Testis (tissue), 3 donors: Measurements from ENCODE around the gene TBC1D1. TPM values are rescaled to one million over a fixed set of nuclear protein-coding genes. Genes with fewer than 3 reads are reported as not detected.

Experiments used
- DNase-seq: peaks from one replicate; pipeline ENCODE4 v3.0.0-alpha.2; 2019
- H3K27ac ChIP-seq, 2 donors: fragments of 200-600 bp; sonication (generic); one replicate each; pipeline ENCODE4 v1.5.1; 2019
- H3K27me3 ChIP-seq: fragments of 200-600 bp; sonication (generic); one replicate; pipeline ENCODE4 v1.5.1; 2019
- H3K36me3 ChIP-seq: fragments of 200-600 bp; sonication (generic); one replicate; pipeline ENCODE4 v1.5.1; 2017; ENCODE audit warnings: low read depth; ENCODE audit errors: missing control alignments
- H3K4me1 ChIP-seq: fragments of 200-600 bp; sonication (generic); one replicate; pipeline ENCODE4 v1.5.1; 2019
- H3K4me3 ChIP-seq, 2 donors: fragments of 200-600 bp; sonication (generic); one replicate each; pipeline ENCODE4 v1.5.1; 2017 to 2019
- H3K9me3 ChIP-seq: fragments of 200-600 bp; sonication (generic); one replicate; pipeline ENCODE4 v1.5.1; 2017
- CTCF ChIP-seq, 3 experiments: fragments of 450-650 bp in 2 of 3; fragments of 200-600 bp in 1 of 3; sonication (generic) in 1 of 3; IDR thresholded peaks; one replicate each; pipeline ENCODE4 v1.5.1; 2016 to 2019; ENCODE audit warnings: antibody characterized with exemption in 3 of 3, mild to moderate bottlenecking in 2 of 3, moderate library complexity in 1 of 3
- POLR2A ChIP-seq: fragments of 450-650 bp; IDR thresholded peaks from one replicate; pipeline ENCODE4 v1.6.1; 2017; ENCODE audit warnings: antibody characterized with exemption, mild to moderate bottlenecking, moderate library complexity
- WGBS, 2 donors: methylation state at CpG; one replicate each; pipeline ENCODE4 v1.1.5; 2018; 5-methylcytosine and 5-hydroxymethylcytosine counted together
- intact Hi-C: fragments of 100-400 bp; cut with DNase I; formaldehyde crosslinking; loops from one replicate; pipeline ENCODE4 v1.15.1; 2023; ENCODE audit warnings: low total_unique reads
- polyA plus RNA-seq: library from polyadenylated mRNA; stranded (reverse); fragments of 350-450 nt; fragmentation: Illumina TruSeq; extraction: RNeasy Lipid Tissue Mini Kit (QIAGEN cat#74804); gene quantifications from one replicate; pipeline ENCODE4 v1.2.3, GENCODE V29; 2014; ENCODE audit warnings: low read depth, low replicate concordance; ENCODE audit not compliant: insufficient read depth
- total RNA-seq, 2 donors: library from RNA; depleted of rRNA; stranded (reverse); fragments of >200 nt; gene quantifications; one replicate each; pipeline ENCODE4 v1.2.3, GENCODE V29; 2016

The TBC1D1 gene
- total and polyA plus RNA-seq, 3 donors from 2014 or later: 130 to 208 (median 167) TPM

- intact Hi-C loops: no loop called here
- no peak overlapping the region for H3K4me3 ChIP-seq
- H3K4me1 ChIP-seq: no peaks in the 10 kb centered on the region
These were observed 1.8 kb downstream of the TBC1D1 start for GRCh38 chr4:37892641-37893040.

GRCh38 chr4:37893164-37893563 is 2.3 kb downstream of the TBC1D1 start:
- DNase-seq: no peak
- Histone ChIP-seq H3K4me3 (no peak overlapping the region), H3K27me3 (no peaks in the 10 kb centered on the region), H3K27ac (no peak overlapping the region), H3K36me3 (no peaks in the 10 kb centered on the region), H3K4me1 (no peaks in the 10 kb centered on the region), H3K9me3 (no peaks in the 10 kb centered on the region)
- 88 to 91% methylated on average over 3 of the region's 3 CpGs for WGBS, 2 donors
- TF ChIP-seq POLR2A: no peak
- no peak for TF ChIP-seq CTCF (IDR thresholded peaks at IDR 0.05)
- intact Hi-C loops: no loop called here

More at GRCh38 chr4:37892641-37893040, 1.8 kb downstream of the TBC1D1 start:
- 70 to 84% methylated on average over 5 of the region's 5 CpGs for WGBS, 2 donors
- no peak for DNase-seq
- no peak overlapping the region for H3K27ac ChIP-seq
- H3K27me3 ChIP-seq: no peaks in the 10 kb centered on the region
- H3K9me3 ChIP-seq: no peaks in the 10 kb centered on the region
- H3K36me3 ChIP-seq: no peaks in the 10 kb centered on the region
- TF ChIP-seq POLR2A (no peak), CTCF (IDR thresholded peaks at IDR 0.05) (no peak)

- H3K4me3 ChIP-seq: no peak overlapping the region
- no peak overlapping the region for H3K27ac ChIP-seq
- no peaks in the 10 kb centered on the region for H3K9me3 ChIP-seq
- TF ChIP-seq CTCF (IDR thresholded peaks at IDR 0.05) (no peak), POLR2A (no peak)
- intact Hi-C loops: no loop called here
- 90 to 91% methylated on average over 7 of the region's 7 CpGs for WGBS, 2 donors
- DNase-seq: no peak
- H3K27me3 ChIP-seq: no peaks in the 10 kb centered on the region
- H3K36me3 ChIP-seq: no peaks in the 10 kb centered on the region
- no peaks in the 10 kb centered on the region for H3K4me1 ChIP-seq
These were observed 4.4 kb downstream of the TBC1D1 start for GRCh38 chr4:37895271-37895670.

- Histone ChIP-seq H3K9me3 (no peaks in the 10 kb centered on the region), H3K4me1 (no peaks in the 10 kb centered on the region), H3K4me3 (no peak overlapping the region), H3K36me3 (no peaks in the 10 kb centered on the region), H3K27ac (no peak overlapping the region), H3K27me3 (no peaks in the 10 kb centered on the region)
- TF ChIP-seq POLR2A (no peak), CTCF (IDR thresholded peaks at IDR 0.05) (no peak)
- intact Hi-C loops: no loop called here
- DNase-seq: no peak
These were observed 5.4 kb downstream of the TBC1D1 start for GRCh38 chr4:37896206-37896860.

- Histone ChIP-seq H3K9me3 (no peaks in the 10 kb centered on the region), H3K27ac (no peak overlapping the region)
- intact Hi-C loops: no loop called here
These were observed 11.3 kb downstream of the TBC1D1 start for GRCh38 chr4:37902212-37902611.

More at GRCh38 chr4:37902212-37902611, 11.3 kb downstream of the TBC1D1 start:
- no peaks in the 10 kb centered on the region for H3K4me1 ChIP-seq
- H3K4me3 ChIP-seq: no peak overlapping the region
- TF ChIP-seq POLR2A: no peak
- TF ChIP-seq CTCF (IDR thresholded peaks at IDR 0.05): no peak
- H3K27me3 ChIP-seq: no peaks in the 10 kb centered on the region
- DNase-seq: no peak
- 85 to 87% methylated on average over 7 of the region's 7 CpGs for WGBS, 2 donors
- no peaks in the 10 kb centered on the region for H3K36me3 ChIP-seq
